Nephron (organoid): ENCODE measurements around the gene OSBPL3.

Experiments used
- H3K27ac Mint-ChIP-seq, 3 experiments: 2 replicates each; pipeline ENCODE4 v1.8.0; 2020; ENCODE audit warnings: mixed read lengths in 3 of 3, mild to moderate bottlenecking in 2 of 3, moderate library complexity in 1 of 3
- H3K27me3 Mint-ChIP-seq: 2 replicates; pipeline ENCODE4 v1.8.0; 2021; ENCODE audit warnings: low read depth, mild to moderate bottlenecking, moderate library complexity, mixed read lengths
- H3K36me3 Mint-ChIP-seq: 2 replicates; pipeline ENCODE4 v1.8.0; 2020; ENCODE audit warnings: low read depth, mixed read lengths
- H3K4me1 Mint-ChIP-seq: 2 replicates; pipeline ENCODE4 v1.8.0; 2020; ENCODE audit warnings: mixed read lengths
- H3K4me3 Mint-ChIP-seq, 3 experiments: 2 replicates each; pipeline ENCODE4 v1.8.0; 2020; ENCODE audit warnings: mild to moderate bottlenecking in 3 of 3, mixed read lengths in 3 of 3, moderate library complexity in 2 of 3
- H3K9me3 Mint-ChIP-seq: 2 replicates; pipeline ENCODE4 v1.8.0; 2020; ENCODE audit warnings: mixed read lengths
- CTCF ChIP-seq, 3 experiments: fragments of 200-600 bp; sonication (generic); IDR thresholded peaks; one replicate each; pipeline ENCODE4 v1.5.0; 2021; ENCODE audit warnings: antibody characterized with exemption in 3 of 3; ENCODE audit not compliant: unreplicated experiment in 3 of 3

OSBPL3 gene

GRCh38 chr7:24920451-24921361, 59.3 kb downstream of the OSBPL3 start:
- Mint-ChIP-seq H3K4me3 (no peak overlapping the region), H3K9me3 (no peaks in the 10 kb centered on the region), H3K4me1 (peaks cover 6% of the 10 kb centered on the region), H3K27ac (peak overlapping the region in 1 of 3 experiments; percentile 58), H3K27me3 (no peaks in the 10 kb centered on the region), H3K36me3 (no peaks in the 10 kb centered on the region)
- no peak for TF ChIP-seq CTCF (IDR thresholded peaks at IDR 0.05; ENCODE audit: unreplicated experiment in 3 of 3)

GRCh38 chr7:24917510-24918239, 62.3 kb downstream of the OSBPL3 start:
- peaks cover 6% of the 10 kb centered on the region for H3K4me1 Mint-ChIP-seq
- H3K27me3 Mint-ChIP-seq: no peaks in the 10 kb centered on the region
- TF ChIP-seq CTCF (IDR thresholded peaks at IDR 0.05; ENCODE audit: unreplicated experiment in 3 of 3): no peak
- H3K4me3 Mint-ChIP-seq: no peak overlapping the region
- no peaks in the 10 kb centered on the region for H3K36me3 Mint-ChIP-seq
- H3K27ac Mint-ChIP-seq: no peak overlapping the region
- no peaks in the 10 kb centered on the region for H3K9me3 Mint-ChIP-seq

GRCh38 chr7:24916463-24917040, 63.4 kb downstream of the OSBPL3 start:
- H3K4me1 Mint-ChIP-seq: peaks cover 10% of the 10 kb centered on the region
- no peak overlapping the region for H3K27ac Mint-ChIP-seq
- no peaks in the 10 kb centered on the region for H3K9me3 Mint-ChIP-seq
- no peaks in the 10 kb centered on the region for H3K27me3 Mint-ChIP-seq
- H3K4me3 Mint-ChIP-seq: no peak overlapping the region
- no peak for TF ChIP-seq CTCF (IDR thresholded peaks at IDR 0.05; ENCODE audit: unreplicated experiment in 3 of 3)
- no peaks in the 10 kb centered on the region for H3K36me3 Mint-ChIP-seq

GRCh38 chr7:24914465-24914859, 65.5 kb downstream of the OSBPL3 start:
- Mint-ChIP-seq H3K36me3 (no peaks in the 10 kb centered on the region), H3K4me3 (no peak overlapping the region), H3K27me3 (peaks cover 4% of the 10 kb centered on the region), H3K9me3 (no peaks in the 10 kb centered on the region), H3K4me1 (peaks cover 12% of the 10 kb centered on the region), H3K27ac (no peak overlapping the region)
- no peak for TF ChIP-seq CTCF (IDR thresholded peaks at IDR 0.05; ENCODE audit: unreplicated experiment in 3 of 3)

- Mint-ChIP-seq H3K36me3 (no peaks in the 10 kb centered on the region), H3K4me1 (peaks cover 12% of the 10 kb centered on the region), H3K4me3 (no peak overlapping the region), H3K9me3 (no peaks in the 10 kb centered on the region), H3K27ac (no peak overlapping the region), H3K27me3 (peaks cover 4% of the 10 kb centered on the region)
- TF ChIP-seq CTCF (IDR thresholded peaks at IDR 0.05; ENCODE audit: unreplicated experiment in 3 of 3): no peak
Measured at GRCh38 chr7:24913801-24914464, 66.0 kb downstream of the OSBPL3 start.
